Mesendoderm (in vitro differentiated cells): ENCODE measurements around the gene HNRNPM.
A peak's percentile ranks its signal among the peaks of the same experiment; 100 is the strongest.

ENCODE experiments used
- DNase-seq: peaks from one replicate; pipeline ENCODE4 v3.0.0; 2013
- H2AK5ac ChIP-seq: 2 replicates; pipeline ENCODE4 v1.6.1; 2013; ENCODE audit warnings: low read length, inconsistent platforms
- H2BK120ac ChIP-seq: 2 replicates; pipeline ENCODE4 v1.6.1; 2013; ENCODE audit warnings: low read depth, mild to moderate bottlenecking, low read length, moderate library complexity, mixed read lengths
- H2BK15ac ChIP-seq: replicated peaks from 2 replicates; pipeline ENCODE4 v1.6.1; 2013; ENCODE audit warnings: low read depth, mild to moderate bottlenecking, moderate library complexity
- H2BK5ac ChIP-seq: 2 replicates; pipeline ENCODE4 v1.6.1; 2013; ENCODE audit warnings: low read length, inconsistent platforms
- H3K18ac ChIP-seq: 2 replicates; pipeline ENCODE4 v1.6.1; 2013; ENCODE audit warnings: mild to moderate bottlenecking, low read length, mixed read lengths
- H3K23ac ChIP-seq: one replicate; pipeline ENCODE4 v1.6.1; 2013; ENCODE audit warnings: low read length
- H3K27ac ChIP-seq: 2 replicates; pipeline ENCODE4 v1.5.1; 2013; ENCODE audit warnings: low read depth, mild to moderate bottlenecking, inconsistent platforms, low read length, moderate library complexity
- H3K27me3 ChIP-seq: 2 replicates; pipeline ENCODE4 v1.6.1; 2013; ENCODE audit warnings: low read length, control low read depth, mild to moderate bottlenecking, inconsistent platforms; ENCODE audit not compliant: insufficient read depth, poor library complexity
- H3K36me3 ChIP-seq: 2 replicates; pipeline ENCODE4 v1.6.1; 2013; ENCODE audit warnings: low read length, inconsistent platforms; ENCODE audit not compliant: control insufficient read depth, insufficient read depth
- H3K4ac ChIP-seq: one replicate; pipeline ENCODE4 v1.6.1; 2013; ENCODE audit warnings: low read depth, mild to moderate bottlenecking, low read length, moderate library complexity
- H3K4me1 ChIP-seq: 2 replicates; pipeline ENCODE4 v1.6.1; 2013; ENCODE audit warnings: low read depth, low read length, inconsistent platforms; ENCODE audit not compliant: control insufficient read depth
- H3K4me2 ChIP-seq: 2 replicates; pipeline ENCODE4 v1.6.1; 2013; ENCODE audit warnings: low read length
- H3K4me3 ChIP-seq: 2 replicates; pipeline ENCODE4 v1.5.1; 2013; ENCODE audit warnings: mild to moderate bottlenecking, low read length
- H3K56ac ChIP-seq: one replicate; pipeline ENCODE4 v1.6.1; 2013; ENCODE audit warnings: low read length
- H3K79me1 ChIP-seq: 2 replicates; pipeline ENCODE4 v1.6.1; 2013; ENCODE audit warnings: low read length, inconsistent platforms
- H3K79me2 ChIP-seq: 2 replicates; pipeline ENCODE4 v1.6.1; 2013; ENCODE audit warnings: mild to moderate bottlenecking, low read length; ENCODE audit not compliant: control insufficient read depth, insufficient read depth
- H3K9ac ChIP-seq: 2 replicates; pipeline ENCODE4 v1.6.1; 2013; ENCODE audit warnings: low read length, inconsistent platforms
- H4K5ac ChIP-seq: one replicate; pipeline ENCODE4 v1.6.1; 2013; ENCODE audit warnings: low read length
- H4K8ac ChIP-seq: one replicate; pipeline ENCODE4 v1.6.1; 2013; ENCODE audit warnings: low read depth, mild to moderate bottlenecking, control low read depth, low read length, moderate library complexity
- WGBS: extraction: QIAGEN DNeasy Blood & Tissue Kit; methylation state at CpG from one replicate; pipeline ENCODE4 v1.1.7; 2013; ENCODE audit warnings: low lambda C conversion rate, missing lambda C conversion rate; ENCODE audit not compliant: insufficient coverage; ENCODE audit errors: extremely low coverage; 5-methylcytosine and 5-hydroxymethylcytosine counted together

The HNRNPM gene

DNA sequence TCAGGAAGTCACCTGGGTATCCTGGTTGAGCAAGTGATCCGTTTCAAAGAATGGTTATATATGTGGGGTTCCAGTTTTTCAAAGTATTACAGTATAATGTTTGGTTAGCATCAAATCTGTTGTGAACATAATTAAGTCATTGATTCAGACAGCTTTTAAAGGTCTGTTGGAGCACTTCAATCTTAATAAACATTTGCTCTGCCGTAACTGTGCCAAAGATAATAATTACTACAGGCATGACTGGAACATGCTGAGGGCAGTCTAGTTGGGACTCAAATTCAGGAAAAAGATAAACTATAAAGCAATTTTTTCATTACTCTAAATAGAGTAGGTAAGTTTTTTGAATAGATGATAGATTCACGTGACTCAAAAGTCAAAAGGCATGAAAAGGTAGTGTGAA, 23.3 kb downstream of the HNRNPM start:
- Histone ChIP-seq H3K27ac (no peak overlapping the region), H3K36me3 (peaks cover 42% of the 10 kb centered on the region), H3K79me2 (peaks cover 60% of the 10 kb centered on the region), H4K8ac (no peak overlapping the region), H3K4me3 (no peak overlapping the region), H3K4ac (no peak overlapping the region), H3K56ac (no peak overlapping the region), H2BK120ac (no peak overlapping the region), H3K9ac (no peak overlapping the region), H2BK5ac (no peak overlapping the region), H4K5ac (no peak overlapping the region), H2BK15ac (no peak overlapping the region), H3K23ac (no peak overlapping the region), H2AK5ac (no peak overlapping the region), H3K4me1 (no peaks in the 10 kb centered on the region), H3K27me3 (no peaks in the 10 kb centered on the region), H3K79me1 (peaks cover 30% of the 10 kb centered on the region), H3K18ac (no peak overlapping the region), H3K4me2 (no peak overlapping the region)
- no CpG with 5 or more reads among the region's 3 CpGs for WGBS
- no peak for DNase-seq

DNA sequence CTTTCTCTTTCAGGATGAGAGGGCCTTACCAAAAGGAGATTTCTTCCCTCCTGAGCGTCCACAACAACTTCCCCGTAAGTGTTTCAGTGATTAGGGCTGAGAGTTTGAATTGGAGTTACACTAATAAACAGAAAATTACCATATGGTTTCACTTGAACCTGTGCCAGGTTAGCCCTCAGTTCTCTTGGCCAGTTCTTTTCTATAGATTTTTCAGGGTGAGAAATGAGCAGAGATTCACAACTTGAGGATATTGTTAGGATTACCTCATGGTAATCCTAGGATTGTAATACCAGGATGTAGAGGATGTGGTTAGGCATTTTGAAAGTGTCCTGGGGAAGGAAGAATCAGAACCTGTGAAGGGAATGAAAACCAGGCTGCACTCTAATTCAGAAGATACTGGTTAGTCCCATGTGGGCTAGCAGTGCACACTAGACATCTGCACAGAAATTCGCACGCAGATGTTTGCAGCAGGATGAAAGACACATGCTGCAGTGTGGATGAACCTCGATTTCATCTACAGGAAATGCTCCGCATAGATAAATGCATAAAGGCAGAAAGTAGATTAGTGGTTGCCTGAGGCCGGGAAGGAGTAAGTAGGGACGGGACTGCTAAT, 24.1 kb downstream of the HNRNPM start:
- no peak overlapping the region for H2BK5ac ChIP-seq
- no peak overlapping the region for H3K4me3 ChIP-seq
- H3K56ac ChIP-seq = no peak overlapping the region
- no peak overlapping the region for H3K4me2 ChIP-seq
- H3K79me2 ChIP-seq = peaks cover 55% of the 10 kb centered on the region
- H3K18ac ChIP-seq = no peak overlapping the region
- no peak overlapping the region for H2BK15ac ChIP-seq
- H3K79me1 ChIP-seq = peaks cover 25% of the 10 kb centered on the region
- H3K4me1 ChIP-seq = no peaks in the 10 kb centered on the region
- WGBS = no CpG with 5 or more reads among the region's 8 CpGs
- no peak for DNase-seq
- no peak overlapping the region for H3K27ac ChIP-seq
- H4K5ac ChIP-seq = no peak overlapping the region
- no peak overlapping the region for H4K8ac ChIP-seq
- peaks cover 39% of the 10 kb centered on the region for H3K36me3 ChIP-seq
- H2AK5ac ChIP-seq = no peak overlapping the region
- no peaks in the 10 kb centered on the region for H3K27me3 ChIP-seq
- H2BK120ac ChIP-seq = no peak overlapping the region
- H3K4ac ChIP-seq = no peak overlapping the region
- H3K23ac ChIP-seq = no peak overlapping the region
- H3K9ac ChIP-seq = no peak overlapping the region

- no CpG with 5 or more reads among the region's 13 CpGs for WGBS
- no peak overlapping the region for H2BK15ac ChIP-seq
- H3K23ac ChIP-seq = no peak overlapping the region
- H3K27me3 ChIP-seq = no peaks in the 10 kb centered on the region
- H3K36me3 ChIP-seq = peaks cover 42% of the 10 kb centered on the region
- no peak overlapping the region for H3K18ac ChIP-seq
- no peak overlapping the region for H2AK5ac ChIP-seq
- H3K4me1 ChIP-seq = no peaks in the 10 kb centered on the region
- no peak overlapping the region for H3K9ac ChIP-seq
- no peak overlapping the region for H4K8ac ChIP-seq
- no peak overlapping the region for H3K4me2 ChIP-seq
- peaks cover 28% of the 10 kb centered on the region for H3K79me1 ChIP-seq
- H2BK120ac ChIP-seq = no peak overlapping the region
- H3K4ac ChIP-seq = no peak overlapping the region
- H2BK5ac ChIP-seq = no peak overlapping the region
- DNase-seq = peak; percentile 36
- no peak overlapping the region for H3K27ac ChIP-seq
- H3K4me3 ChIP-seq = no peak overlapping the region
- H4K5ac ChIP-seq = no peak overlapping the region
- peaks cover 53% of the 10 kb centered on the region for H3K79me2 ChIP-seq
- no peak overlapping the region for H3K56ac ChIP-seq
Observed at GRCh38 chr19:8469613-8470368, 25.0 kb downstream of the HNRNPM start.

DNA sequence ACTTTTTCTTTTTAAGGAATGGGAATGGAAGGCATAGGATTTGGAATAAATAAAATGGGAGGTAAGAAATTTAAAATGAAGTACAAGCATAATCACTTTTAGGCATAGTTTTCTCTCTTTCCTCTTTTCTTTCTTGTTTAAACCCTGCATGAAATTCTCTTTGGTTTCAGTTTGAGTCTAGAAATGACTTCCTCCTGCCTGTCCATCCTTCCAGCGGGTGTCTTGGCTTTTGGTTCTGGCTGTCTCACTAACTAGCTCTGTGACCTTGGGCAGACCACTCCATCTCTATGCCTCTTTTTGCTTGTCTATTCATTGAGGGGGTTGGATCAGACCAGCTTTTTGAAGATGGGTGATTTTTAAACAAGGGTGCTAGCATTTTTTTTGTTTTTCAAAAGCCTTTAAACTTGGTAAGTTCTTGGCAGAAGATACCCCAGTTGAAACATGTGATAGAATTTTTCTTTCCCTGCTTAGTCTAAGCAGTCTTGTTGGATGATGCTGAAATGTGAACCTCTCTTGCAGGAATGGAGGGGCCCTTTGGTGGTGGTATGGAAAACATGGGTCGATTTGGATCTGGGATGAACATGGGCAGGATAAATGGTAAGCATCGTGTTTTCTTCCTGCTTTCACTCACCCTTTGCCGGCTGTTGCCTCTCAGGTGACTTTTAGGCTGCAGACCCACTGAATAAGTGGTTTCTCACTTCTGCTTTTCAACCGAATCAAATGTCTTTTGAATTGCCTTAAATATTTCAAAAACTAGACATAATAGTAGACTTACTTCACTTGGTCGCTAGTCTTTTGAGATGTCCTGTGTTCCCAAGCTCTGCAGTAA, 29.1 kb downstream of the HNRNPM start:
- Histone ChIP-seq H3K4me3 (no peak overlapping the region), H3K18ac (no peak overlapping the region), H3K4ac (no peak overlapping the region), H3K23ac (no peak overlapping the region), H2BK15ac (no peak overlapping the region), H3K27me3 (no peaks in the 10 kb centered on the region), H2AK5ac (no peak overlapping the region), H3K27ac (no peak overlapping the region), H3K36me3 (peaks cover 48% of the 10 kb centered on the region), H2BK120ac (no peak overlapping the region), H3K56ac (no peak overlapping the region), H3K4me1 (no peaks in the 10 kb centered on the region), H3K4me2 (no peak overlapping the region), H2BK5ac (no peak overlapping the region), H3K9ac (no peak overlapping the region), H4K5ac (no peak overlapping the region), H3K79me1 (peaks cover 26% of the 10 kb centered on the region), H3K79me2 (peaks cover 71% of the 10 kb centered on the region), H4K8ac (no peak overlapping the region)
- no peak for DNase-seq
- no CpG with 5 or more reads among the region's 6 CpGs for WGBS

DNA sequence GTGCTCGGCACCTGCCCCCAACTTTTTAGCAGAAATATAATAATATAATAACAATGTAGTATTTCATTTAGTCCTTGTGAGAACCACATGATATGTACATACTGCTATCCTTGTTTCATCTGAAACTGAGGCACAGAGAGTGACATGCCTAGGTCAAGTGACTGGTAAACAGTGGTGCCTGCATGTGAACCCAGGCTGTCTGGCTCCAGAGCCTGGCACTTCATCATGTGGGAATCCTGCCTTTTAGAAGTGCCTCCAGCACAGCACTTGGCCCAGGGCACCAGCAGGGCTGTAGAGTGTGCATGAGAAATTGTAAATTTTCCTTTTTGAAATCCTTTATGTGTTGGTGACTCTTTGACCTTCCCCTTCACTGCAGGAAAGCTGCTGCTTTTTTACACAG, 30.2 kb downstream of the HNRNPM start:
- Histone ChIP-seq H2BK120ac (no peak overlapping the region), H3K9ac (no peak overlapping the region), H3K27me3 (no peaks in the 10 kb centered on the region), H3K56ac (no peak overlapping the region), H3K79me1 (peaks cover 24% of the 10 kb centered on the region), H3K27ac (no peak overlapping the region), H4K5ac (no peak overlapping the region), H3K36me3 (peaks cover 42% of the 10 kb centered on the region), H3K4me1 (no peaks in the 10 kb centered on the region), H3K79me2 (peaks cover 66% of the 10 kb centered on the region), H2BK15ac (no peak overlapping the region), H3K4me3 (no peak overlapping the region), H4K8ac (no peak overlapping the region), H3K18ac (no peak overlapping the region), H2BK5ac (no peak overlapping the region), H3K4ac (no peak overlapping the region), H3K23ac (no peak overlapping the region), H2AK5ac (no peak overlapping the region), H3K4me2 (no peak overlapping the region)
- DNase-seq = no peak
- no CpG with 5 or more reads among the region's 1 CpG for WGBS
